D721Med (cell line): ENCODE data around the gene PAN3.

Experiments used
- DNase-seq: peaks from one replicate; pipeline ENCODE4 v3.0.0; 2011; ENCODE audit warnings: low spot score; ENCODE audit not compliant: insufficient read length
- FAIRE-seq: peaks from 2 replicates; lab custom pipeline; 2011; peaks lifted over from hg19 to GRCh38; lab: Jason Lieb, UNC
- CTCF ChIP-seq: IDR thresholded peaks from 2 replicates; pipeline ENCODE4 v1.5.1; 2012; ENCODE audit warnings: mild to moderate bottlenecking, control low read depth; ENCODE audit not compliant: insufficient read depth; ENCODE audit errors: missing control alignments

PAN3 gene

DNA sequence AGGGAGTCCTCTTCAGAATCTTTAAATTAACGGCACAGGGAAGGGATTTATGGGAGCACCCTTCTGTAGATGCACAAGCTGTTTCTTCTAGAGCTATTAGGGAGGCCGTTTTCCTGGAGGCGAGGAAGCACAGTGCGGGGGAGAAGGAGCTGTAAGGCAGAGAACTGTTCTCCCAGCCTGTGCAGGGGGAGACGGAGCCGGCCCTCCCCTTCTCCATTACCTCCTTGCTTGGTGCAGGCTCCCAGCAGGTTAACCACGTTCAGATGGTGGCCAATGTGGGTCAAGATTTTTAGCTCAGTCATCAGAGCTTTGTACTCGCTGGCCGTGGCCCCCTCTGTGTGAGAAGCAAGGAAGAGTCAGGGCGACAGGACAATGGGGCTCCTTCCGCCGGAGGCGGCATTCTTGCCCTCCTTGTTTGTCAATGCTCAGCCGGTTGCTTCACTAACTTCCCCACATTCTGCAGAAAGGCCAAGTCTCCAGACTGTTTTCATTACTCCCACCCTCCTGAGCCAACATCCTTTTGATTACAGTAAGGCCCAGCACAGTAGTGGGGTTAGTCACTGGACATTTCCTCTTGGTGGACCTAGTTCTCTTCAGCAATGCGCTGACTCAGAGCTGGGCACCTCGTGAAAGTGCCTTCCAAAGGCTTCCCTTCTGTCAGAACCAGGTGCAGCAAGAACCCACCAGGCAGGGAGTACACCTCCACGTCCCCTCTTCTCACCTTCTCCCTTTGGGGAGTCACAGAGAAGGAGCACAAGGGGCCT lies 191.2 kb downstream of the PAN3 start:
- no peak for TF ChIP-seq CTCF
- no peak for DNase-seq
- FAIRE-seq, result no peak

DNA sequence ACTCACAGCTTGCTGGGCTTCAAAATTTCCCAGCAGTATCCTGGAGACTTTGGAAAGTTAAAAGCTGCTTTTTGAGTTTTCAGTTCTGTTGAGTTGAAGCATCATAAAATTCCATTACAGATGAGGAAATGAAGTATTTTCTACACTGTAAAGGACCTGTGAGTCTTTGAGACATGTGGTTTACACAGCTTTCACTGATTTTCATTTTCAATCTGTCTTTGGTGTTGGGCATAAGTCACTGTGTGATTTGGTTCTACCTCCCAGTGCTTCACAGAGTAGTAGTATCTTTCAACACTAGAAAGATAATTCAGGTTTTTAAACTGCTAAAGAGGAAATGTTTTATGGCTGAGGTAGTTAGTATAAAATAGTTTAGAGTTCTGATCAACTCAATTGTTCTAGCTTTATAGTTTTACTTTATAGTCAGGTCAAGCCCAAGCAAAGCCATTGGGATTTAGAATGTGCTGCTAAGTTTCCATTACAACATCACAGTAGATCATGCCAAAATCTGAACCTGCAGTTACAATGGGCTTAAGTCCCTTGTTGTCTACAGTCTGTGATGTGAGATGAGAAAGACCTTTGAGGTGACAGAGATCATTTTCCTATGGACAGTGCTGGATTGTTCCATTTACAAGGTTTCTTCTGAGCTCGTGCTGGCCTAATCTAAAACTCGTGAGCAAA lies 195.0 kb downstream of the PAN3 start:
- DNase-seq (no peak), FAIRE-seq (no peak)
- TF ChIP-seq CTCF, result no peak

GRCh38 chr13:28336193-28336657 lies 197.9 kb downstream of the PAN3 start:
- no peak for TF ChIP-seq CTCF
- DNase-seq (no peak), FAIRE-seq (no peak)

GRCh38 chr13:28337166-28338005 lies 199.0 kb downstream of the PAN3 start:
- no peak for DNase-seq
- no peak for FAIRE-seq
- TF ChIP-seq CTCF, result no peak

- TF ChIP-seq CTCF, result no peak
- FAIRE-seq (no peak), DNase-seq (no peak)
These were observed 199.7 kb downstream of the PAN3 start for GRCh38 chr13:28338006-28338574.

- TF ChIP-seq CTCF, result no peak
- DNase-seq, result no peak
- FAIRE-seq, result no peak
These were observed 200.4 kb downstream of the PAN3 start for GRCh38 chr13:28338742-28339141.
